PC-3 (cell line): ENCODE results near the gene CYP26A1. TPM values are rescaled to one million over a fixed set of nuclear protein-coding genes. Genes with fewer than 3 reads are reported as not detected.

Experiments
- ATAC-seq: fragments of 200-7000 bp; cut with Tn5 transposase; 2 replicates; pipeline ENCODE4 v1.9.1; 2020; ENCODE audit warnings: mild to moderate bottlenecking, moderate library complexity
- BruUV-seq: library from RNA; stranded (reverse); fragments of 400-500 nt; replicated peaks from 2 replicates; lab custom pipeline; 2021; lab: Mats Ljungman, UMichigan
- CTCF ChIA-PET: fragments of 300-600 bp; sonication (Branson Sonifier 250); formaldehyde crosslinking; loops from one replicate; lab custom pipeline; 2022; ENCODE audit warnings: antibody characterized with exemption; lab: Charles Lee
- POLR2A ChIA-PET: fragments of 300-600 bp; sonication (Branson Sonifier 250); formaldehyde crosslinking; loops from one replicate; lab custom pipeline; 2022; ENCODE audit warnings: antibody characterized with exemption; ENCODE audit not compliant: unreplicated experiment; lab: Charles Lee
- DNase-seq: peaks from one replicate; pipeline ENCODE4 v3.0.0-alpha.2; 2015
- H2AFZ ChIP-seq: fragments of 300-600 bp; sonication (generic); 2 replicates; pipeline ENCODE4 v1.6.0; 2016; ENCODE audit warnings: antibody characterized with exemption, low read length
- H3F3A ChIP-seq: fragments of 300-600 bp; sonication (generic); one replicate; pipeline ENCODE4 v1.6.0; 2017; ENCODE audit warnings: antibody characterized with exemption, low read length, control low read depth, mild to moderate bottlenecking; ENCODE audit not compliant: unreplicated experiment
- H3K27ac ChIP-seq: fragments of 300-600 bp; sonication (generic); 2 replicates; pipeline ENCODE4 v1.5.1; 2016; ENCODE audit warnings: mild to moderate bottlenecking, low read length
- H3K27me3 ChIP-seq: fragments of 300-600 bp; sonication (generic); 2 replicates; pipeline ENCODE4 v1.6.1; 2016; ENCODE audit warnings: low read length, mixed read lengths
- H3K36me3 ChIP-seq: fragments of 300-600 bp; sonication (generic); 2 replicates; pipeline ENCODE4 v1.6.1; 2016; ENCODE audit warnings: low read depth, mixed run types, low read length, mixed read lengths
- H3K4me1 ChIP-seq: fragments of 300-600 bp; sonication (generic); 2 replicates; pipeline ENCODE4 v1.5.1; 2016; ENCODE audit warnings: low read length; ENCODE audit not compliant: insufficient read depth
- H3K4me2 ChIP-seq: fragments of 300-600 bp; sonication (generic); 2 replicates; pipeline ENCODE4 v1.6.0; 2016; ENCODE audit warnings: low read length
- H3K4me3 ChIP-seq: fragments of 300-600 bp; sonication (generic); 2 replicates; pipeline ENCODE4 v1.5.1; 2016; ENCODE audit warnings: mild to moderate bottlenecking, low read length, mixed read lengths
- H3K79me2 ChIP-seq: fragments of 300-600 bp; sonication (generic); 2 replicates; pipeline ENCODE4 v1.6.1; 2017; ENCODE audit warnings: low read length, mixed read lengths
- H3K9ac ChIP-seq: fragments of 300-600 bp; sonication (generic); 2 replicates; pipeline ENCODE4 v1.6.0; 2016; ENCODE audit warnings: mild to moderate bottlenecking, low read length
- H3K9me2 ChIP-seq: fragments of 300-600 bp; sonication (generic); replicated peaks from 2 replicates; pipeline ENCODE4 v1.6.1; 2016; ENCODE audit warnings: mixed run types, low read length, mixed read lengths
- H3K9me3 ChIP-seq: fragments of 300-600 bp; sonication (generic); 2 replicates; pipeline ENCODE4 v1.6.1; 2016; ENCODE audit warnings: low read length, mixed read lengths
- H4K20me1 ChIP-seq: fragments of 300-600 bp; sonication (generic); 2 replicates; pipeline ENCODE4 v1.6.1; 2016; ENCODE audit warnings: low read length, mixed read lengths
- CTCF ChIP-seq: fragments of 300-600 bp; sonication (generic); conservative IDR thresholded peaks from 2 replicates; pipeline ENCODE4 v1.5.1; 2017; ENCODE audit warnings: antibody characterized with exemption, low read depth, mild to moderate bottlenecking, low read length
- EZH2 ChIP-seq: fragments of 300-600 bp; sonication (generic); IDR thresholded peaks from one replicate; pipeline ENCODE4 v1.6.1; 2017; ENCODE audit warnings: antibody characterized with exemption, mild to moderate bottlenecking, low read length; ENCODE audit not compliant: unreplicated experiment
- EZH2phosphoT487 ChIP-seq: fragments of 300-600 bp; sonication (generic); IDR thresholded peaks from 2 replicates; pipeline ENCODE4 v1.6.1; 2018; ENCODE audit warnings: mild to moderate bottlenecking, antibody characterized with exemption, low read length, borderline replicate concordance
- intact Hi-C: fragments of 100-400 bp; cut with micrococcal nuclease; formaldehyde crosslinking; loops from 2 replicates; pipeline ENCODE4 v1.9.0; 2023
- total RNA-seq: library from RNA; depleted of rRNA; stranded (reverse); fragments of >200 nt; gene quantifications from 2 replicates; pipeline ENCODE4 v1.2.3, GENCODE V29; 2014

Gene CYP26A1
- total RNA-seq, 1 experiment from 2014 or later = 0.26 TPM

GRCh38 chr10:93065675-93066543, 7.8 kb upstream of the CYP26A1 start:
- Histone ChIP-seq H3K27me3 (no peaks in the 10 kb centered on the region), H3K36me3 (no peaks in the 10 kb centered on the region), H3K79me2 (no peaks in the 10 kb centered on the region), H3K9me2 (no peaks in the 10 kb centered on the region), H4K20me1 (no peaks in the 10 kb centered on the region), H3K4me1 (no peaks in the 10 kb centered on the region), H3K27ac (no peak overlapping the region), H2AFZ (no peak overlapping the region), H3K4me3 (no peak overlapping the region), H3K9me3 (no peaks in the 10 kb centered on the region), H3K9ac (no peak overlapping the region), H3K4me2 (no peak overlapping the region), H3F3A (no peaks in the 10 kb centered on the region)
- DNase-seq (no peak), ATAC-seq (no peak)
- no peak for TF ChIP-seq EZH2phosphoT487
- no peak for TF ChIP-seq CTCF
- ChIA-PET CTCF (no interaction called here), POLR2A (no interaction called here)
- intact Hi-C loops = no loop called here
- BruUV-seq = no TSS peak

- Histone ChIP-seq H3K4me1 (no peaks in the 10 kb centered on the region), H2AFZ (no peak overlapping the region), H3K9me2 (no peaks in the 10 kb centered on the region), H3K9me3 (no peaks in the 10 kb centered on the region), H3F3A (no peaks in the 10 kb centered on the region), H3K4me2 (no peak overlapping the region), H3K27me3 (no peaks in the 10 kb centered on the region), H4K20me1 (no peaks in the 10 kb centered on the region), H3K27ac (no peak overlapping the region), H3K79me2 (no peaks in the 10 kb centered on the region), H3K36me3 (no peaks in the 10 kb centered on the region), H3K9ac (no peak overlapping the region), H3K4me3 (no peak overlapping the region)
- ChIA-PET CTCF (no interaction called here), POLR2A (no interaction called here)
- DNase-seq (no peak), ATAC-seq (no peak)
- intact Hi-C loops = no loop called here
- TF ChIP-seq EZH2phosphoT487 = no peak
- no peak for TF ChIP-seq EZH2
- no peak for TF ChIP-seq CTCF
- no TSS peak for BruUV-seq
These were observed 7.2 kb upstream of the CYP26A1 start for GRCh38 chr10:93066544-93066913.
